GM12878 (cell line): Measurements from ENCODE around the gene RGS6. TPM values are rescaled to one million over a fixed set of nuclear protein-coding genes. Genes with fewer than 3 reads are reported as not detected.

Experiments
- ATAC-seq: fragments of 200-7000 bp; cut with Tn5 transposase; 3 replicates; pipeline ENCODE4 v1.9.1; 2020; ENCODE audit warnings: mild to moderate bottlenecking, moderate library complexity
- BruUV-seq: library from RNA; stranded (reverse); fragments of 400-500 nt; replicated peaks from 2 replicates; lab custom pipeline; 2021; lab: Mats Ljungman, UMichigan
- CTCF ChIA-PET: fragments of 300-600 bp; sonication (Branson Sonifier 250); formaldehyde crosslinking; extraction: SDS; loops from one replicate; lab custom pipeline; 2021; ENCODE audit warnings: inconsistent platforms; lab: Yijun Ruan, JAX
- POLR2A ChIA-PET: fragments of 350-600 bp; formaldehyde crosslinking; extraction: SDS; loops from one replicate; lab custom pipeline; 2021; ENCODE audit warnings: inconsistent platforms; lab: Charles Lee
- RAD21 ChIA-PET: fragments of 300-600 bp; sonication (Branson Sonifier 250); formaldehyde crosslinking; loops from one replicate; lab custom pipeline; 2023; ENCODE audit warnings: antibody characterized with exemption; ENCODE audit not compliant: unreplicated experiment; lab: Charles Lee
- SMC1A ChIA-PET: fragments of 300-600 bp; sonication (Branson Sonifier 250); formaldehyde crosslinking; loops from one replicate; lab custom pipeline; 2023; ENCODE audit not compliant: unreplicated experiment, uncharacterized antibody; lab: Charles Lee
- DNase-seq: peaks from one replicate; pipeline ENCODE4 v3.0.0-alpha.2; 2011; ENCODE audit warnings: low read depth, low spot score
- FAIRE-seq: peaks from 3 replicates; lab custom pipeline; 2011; peaks lifted over from hg19 to GRCh38; lab: Jason Lieb, UNC
- H2AFZ ChIP-seq: 2 replicates; pipeline ENCODE4 v1.6.0; 2011; ENCODE audit warnings: low read depth, low read length, control low read depth; ENCODE audit not compliant: control insufficient read depth
- H3K27ac ChIP-seq: 2 replicates; pipeline ENCODE4 v1.5.1; 2011; ENCODE audit warnings: control low read depth; ENCODE audit not compliant: control insufficient read depth, insufficient read depth
- H3K27me3 ChIP-seq, 2 experiments: replicated peaks in 1 of 2; 2 replicates each; pipeline versions ENCODE4 v1.6.0 to v1.6.1; 2011; ENCODE audit warnings: low read length in 1 of 2; ENCODE audit not compliant: control insufficient read depth in 2 of 2, insufficient read depth in 2 of 2
- H3K36me3 ChIP-seq, 2 experiments: 2 replicates each; pipeline ENCODE4 v1.5.1; 2011; ENCODE audit warnings: low read length in 1 of 2; ENCODE audit not compliant: control insufficient read depth in 2 of 2, insufficient read depth in 2 of 2
- H3K4me1 ChIP-seq: 2 replicates; pipeline ENCODE4 v1.6.1; 2011; ENCODE audit warnings: mild to moderate bottlenecking, low read length, moderate library complexity, mixed read lengths; ENCODE audit not compliant: control insufficient read depth, insufficient read depth
- H3K4me2 ChIP-seq: 2 replicates; pipeline ENCODE4 v1.6.0; 2011; ENCODE audit warnings: control low read depth; ENCODE audit not compliant: control insufficient read depth, insufficient read depth
- H3K4me3 ChIP-seq: fragments of 200-600 bp; sonication (generic); 2 replicates; pipeline ENCODE4 v1.5.1; 2016
- H3K79me2 ChIP-seq: 2 replicates; pipeline ENCODE4 v1.6.0; 2011; ENCODE audit warnings: low read length; ENCODE audit not compliant: control insufficient read depth, insufficient read depth
- H3K9ac ChIP-seq: 2 replicates; pipeline ENCODE4 v1.8.0; 2011; ENCODE audit warnings: low read length, control low read depth, mixed read lengths; ENCODE audit not compliant: control insufficient read depth, insufficient read depth
- H3K9me3 ChIP-seq: replicated peaks from 3 replicates; pipeline ENCODE4 v1.5.1; 2011; ENCODE audit warnings: mild to moderate bottlenecking, low read length; ENCODE audit not compliant: control insufficient read depth, insufficient read depth
- H4K20me1 ChIP-seq: 2 replicates; pipeline ENCODE4 v1.6.0; 2011; ENCODE audit not compliant: control insufficient read depth, insufficient read depth
- BCL3 ChIP-seq: IDR thresholded peaks from 2 replicates; pipeline ENCODE4 v1.6.1; 2011; ENCODE audit warnings: borderline replicate concordance, low read depth, mild to moderate bottlenecking, moderate library complexity, low read length; ENCODE audit not compliant: insufficient read depth, poor library complexity, severe bottlenecking
- EZH2 ChIP-seq: IDR thresholded peaks from 2 replicates; pipeline ENCODE4 v1.6.1; 2012; ENCODE audit warnings: low read depth, mild to moderate bottlenecking, control low read depth, inconsistent platforms, low read length, borderline replicate concordance; ENCODE audit not compliant: control insufficient read depth
- PML ChIP-seq: IDR thresholded peaks from 2 replicates; pipeline ENCODE4 v1.6.1; 2012; ENCODE audit warnings: low read length, inconsistent platforms
- POLR2AphosphoS2 ChIP-seq: IDR thresholded peaks from 2 replicates; pipeline ENCODE4 v1.6.1; 2011; ENCODE audit warnings: low read depth, mild to moderate bottlenecking, low read length, improper control_type of control experiment, moderate library complexity
- SKIL ChIP-seq: fragments of 450-650 bp; IDR thresholded peaks from 2 replicates; pipeline ENCODE4 v1.6.1; 2017; ENCODE audit warnings: mild to moderate bottlenecking, low read depth, inconsistent platforms; ENCODE audit not compliant: poor library complexity, severe bottlenecking
- SMARCA5 ChIP-seq: fragments of 450-650 bp; IDR thresholded peaks from 2 replicates; pipeline ENCODE4 v1.6.1; 2017; ENCODE audit warnings: mild to moderate bottlenecking
- SUZ12 ChIP-seq: fragments of 200-600 bp; sonication (generic); IDR thresholded peaks from one replicate; pipeline ENCODE4 v1.6.1; 2018; ENCODE audit warnings: antibody characterized with exemption, mild to moderate bottlenecking; ENCODE audit not compliant: unreplicated experiment
- TARDBP ChIP-seq: IDR thresholded peaks from 2 replicates; pipeline ENCODE4 v1.6.1; 2016; ENCODE audit warnings: borderline replicate concordance
- TBL1XR1 ChIP-seq: IDR thresholded peaks from 2 replicates; pipeline ENCODE4 v1.6.1; 2012; ENCODE audit warnings: low read depth, low read length, improper control_type of control experiment
- WGBS: methylation state at CpG from one replicate; pipeline ENCODE4 v1.1.6; 2016; ENCODE audit warnings: low lambda C conversion rate; ENCODE audit not compliant: insufficient replicate concordance, insufficient coverage; ENCODE audit errors: missing lambda C conversion rate; 5-methylcytosine and 5-hydroxymethylcytosine counted together
- in situ Hi-C: fragments of 300-500 bp; cut with MboI; formaldehyde crosslinking; loops from 9 replicates; pipeline ENCODE4 v1.14.3; 2018; ENCODE audit warnings: mixed read lengths
- intact Hi-C: fragments of 100-400 bp; cut with micrococcal nuclease; formaldehyde crosslinking; loops from one replicate; pipeline ENCODE4 v1.14.2; 2022; ENCODE audit not compliant: unreplicated experiment
- polyA plus RNA-seq, 11 experiments: library from polyadenylated mRNA; depleted of rRNA in 4 of 11; unstranded in 6 of 11; stranded (reverse) in 5 of 11; fragments of >200 nt; fragmentation: Nextera tagmentation in 4 of 11; fragmentation: Illumina TruSeq in 1 of 11; extraction: Ambion mirVana in 4 of 11; extraction: Trizol in 1 of 11; gene quantifications; 1 replicate in 1 of 11; 2 replicates in 10 of 11; pipeline versions ENCODE4 v1.2.1 to v1.2.3, GENCODE V29; 2011 to 2016; ENCODE audit warnings: inconsistent platforms in 2 of 11, missing spikeins in 2 of 11, low read depth in 1 of 11
- total RNA-seq, 4 experiments: library from RNA; depleted of rRNA in 3 of 4; stranded (reverse); fragments of >200 nt in 3 of 4; fragmentation: Illumina TruSeq in 1 of 4; extraction: Trizol in 1 of 4; gene quantifications; 2 replicates each; pipeline versions ENCODE4 v1.2.1 to v1.2.3, GENCODE V29; 2013 to 2021

Gene RGS6
- total and polyA plus RNA-seq, 10 of the 15 experiments (the other 5 are each of a cell fraction or from before 2014, with no cell fraction given), result 3.9 to 18.1 (median 12.4) TPM

- ChIA-PET CTCF (interaction anchor here (1.0 to 1.4 kb wide), 4 partner anchors 12 to 93 kb away, joined by 3 read pairs; no protein-coding TSS in a partner anchor), SMC1A (interaction anchor here (1.1 to 2.2 kb wide), 5 partner anchors 11 to 54 kb away, joined by 3 to 11 read pairs (median 6); no protein-coding TSS in a partner anchor), POLR2A (interaction anchor here (6.2 kb wide), 1 partner anchor 10 kb away, joined by 25 read pairs; no protein-coding TSS in a partner anchor), RAD21 (no interaction called here)
- Histone ChIP-seq H3K36me3 (no peaks in the 10 kb centered on the region), H4K20me1 (no peaks in the 10 kb centered on the region), H2AFZ (no peak overlapping the region), H3K4me3 (no peak overlapping the region), H3K79me2 (no peaks in the 10 kb centered on the region), H3K9ac (no peak overlapping the region), H3K27me3 (no peaks in the 10 kb centered on the region), H3K4me2 (no peak overlapping the region), H3K27ac (no peak overlapping the region), H3K9me3 (no peaks in the 10 kb centered on the region; the same call in 2 of the 3 replicates), H3K4me1 (no peaks in the 10 kb centered on the region)
- in situ Hi-C loops, result no loop called here
- ATAC-seq, result no peak
- WGBS, result 39% methylated on average over 3 of the region's 3 CpGs
- no peak for DNase-seq
- intact Hi-C loops, result no loop called here
- TF ChIP-seq SMARCA5, result no peak
- no peak for TF ChIP-seq PML
- BruUV-seq, result no TSS peak
- FAIRE-seq, result no peak
These were observed 56.7 kb downstream of the RGS6 start for GRCh38 chr14:71988939-71989338.

GRCh38 chr14:71994416-71994815 is 62.2 kb downstream of the RGS6 start:
- intact Hi-C loops (no loop called here), in situ Hi-C loops (no loop called here)
- ChIA-PET SMC1A (no interaction called here), CTCF (no interaction called here), RAD21 (no interaction called here), POLR2A (no interaction called here)
- ATAC-seq (no peak), DNase-seq (no peak), FAIRE-seq (no peak)
- Histone ChIP-seq H3K9ac (no peak overlapping the region), H3K4me3 (no peak overlapping the region), H3K36me3 (no peaks in the 10 kb centered on the region), H3K27ac (no peak overlapping the region), H3K4me2 (no peak overlapping the region), H3K79me2 (no peaks in the 10 kb centered on the region), H2AFZ (no peak overlapping the region), H3K9me3 (no peaks in the 10 kb centered on the region; the same call in 1 of the 3 replicates), H4K20me1 (no peaks in the 10 kb centered on the region), H3K27me3 (no peaks in the 10 kb centered on the region), H3K4me1 (no peaks in the 10 kb centered on the region)
- BruUV-seq, result no TSS peak
- WGBS, result 39% methylated on average over 5 of the region's 5 CpGs
- TF ChIP-seq TBL1XR1, result no peak
- TF ChIP-seq TARDBP, result no peak
- no peak for TF ChIP-seq BCL3
- no peak for TF ChIP-seq POLR2AphosphoS2
- TF ChIP-seq SKIL, result no peak
- TF ChIP-seq SUZ12, result no peak
- TF ChIP-seq EZH2, result no peak
